Ishikawa (cell line): Measurements from ENCODE around the gene DNAJA3.

Experiments
- CEBPB ChIP-seq: IDR thresholded peaks from 2 replicates; pipeline ENCODE4 v1.6.1; 2012
- EP300 ChIP-seq: IDR thresholded peaks from 2 replicates; pipeline ENCODE4 v1.6.1; 2012; ENCODE audit warnings: borderline replicate concordance
- FOXM1 ChIP-seq: IDR thresholded peaks from 2 replicates; pipeline ENCODE4 v1.6.1; 2012; ENCODE audit warnings: low read depth, borderline replicate concordance
- NFIC ChIP-seq: IDR thresholded peaks from 2 replicates; pipeline ENCODE4 v1.6.1; 2012
- RAD21 ChIP-seq: IDR thresholded peaks from 2 replicates; pipeline ENCODE4 v1.6.1; 2012; ENCODE audit warnings: low read depth
- TAF1 ChIP-seq: IDR thresholded peaks from 2 replicates; pipeline ENCODE4 v1.6.1; 2012; ENCODE audit warnings: low read depth, mild to moderate bottlenecking
- TCF12 ChIP-seq: IDR thresholded peaks from 2 replicates; pipeline ENCODE4 v1.6.1; 2012; ENCODE audit warnings: low read depth
- YY1 ChIP-seq: IDR thresholded peaks from 2 replicates; pipeline ENCODE4 v1.6.1; 2012; ENCODE audit warnings: low read depth
- TF ChIP-seq, protein P1 (sequence below): IDR thresholded peaks from 2 replicates; pipeline ENCODE4 v1.6.1; 2012

DNA sequence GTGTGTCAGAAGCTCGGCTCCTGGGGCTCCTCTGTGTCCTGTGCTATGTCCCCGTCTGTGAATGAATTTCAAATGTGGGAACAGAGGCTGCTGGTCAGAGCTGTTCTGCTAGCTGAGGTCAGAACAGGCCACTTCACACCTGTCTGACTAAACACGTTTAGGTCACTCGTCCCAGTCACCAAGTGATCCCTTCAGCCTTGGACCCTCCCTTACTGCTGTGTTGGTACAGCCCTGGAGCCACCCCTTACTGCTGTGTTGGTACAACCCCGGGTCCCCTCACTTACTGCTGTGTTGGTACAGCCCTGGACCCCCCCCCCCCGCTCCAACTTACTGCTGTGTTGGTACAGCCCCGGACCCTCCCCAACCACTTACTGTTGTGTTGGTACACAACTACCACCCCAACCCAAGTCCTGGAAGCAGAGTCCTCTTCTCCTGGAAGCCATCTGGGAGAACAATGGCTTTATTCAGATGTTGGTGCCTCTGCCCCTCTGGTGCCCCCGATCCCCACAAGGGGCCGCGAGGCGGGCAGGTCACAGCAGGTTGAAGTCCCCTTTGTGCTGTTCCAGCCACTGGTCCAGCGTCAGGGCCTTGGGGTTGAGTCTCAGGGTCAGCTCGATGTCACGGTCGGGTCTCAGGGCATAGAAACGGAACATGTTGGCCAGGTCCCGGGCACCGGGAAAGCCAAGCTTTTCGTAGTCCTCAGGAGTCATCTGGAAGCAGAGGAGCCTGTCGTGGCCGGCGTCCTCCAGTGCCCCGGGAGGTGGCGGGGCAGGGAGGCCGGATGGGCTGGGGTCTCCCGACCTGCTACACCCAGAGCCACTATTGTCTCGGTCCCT, 35.8 kb downstream of the DNAJA3 start:
- TF ChIP-seq TAF1 (no peak), TCF12 (no peak), FOXM1 (no peak), CEBPB (no peak), RAD21 (no peak), NFIC (no peak), EP300 (no peak), YY1 (no peak)
- TF ChIP-seq, protein P1, sequence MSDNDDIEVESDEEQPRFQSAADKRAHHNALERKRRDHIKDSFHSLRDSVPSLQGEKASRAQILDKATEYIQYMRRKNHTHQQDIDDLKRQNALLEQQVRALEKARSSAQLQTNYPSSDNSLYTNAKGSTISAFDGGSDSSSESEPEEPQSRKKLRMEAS = no peak
